ENCODE data around the gene ASXL1. TPM values are rescaled to one million over a fixed set of nuclear protein-coding genes. Genes with fewer than 3 reads are reported as not detected.
A peak's percentile ranks its signal among the peaks of the same experiment; 100 is the strongest.

The ASXL1 gene
- total and polyA plus RNA-seq, 10 of the 15 experiments (the other 5 are each of a cell fraction or from before 2014, with no cell fraction given) = 11.0 to 87.6 (median 56.8) TPM

- POLR2A ChIA-PET = interaction anchor here (0.6 to 1.2 kb wide), 3 partner anchors 9 to 84 kb away, joined by 4 to 6 read pairs (median 4); no protein-coding TSS in a partner anchor
- RAD21 ChIA-PET (ENCODE audit: unreplicated experiment) = interaction anchor here (0.7 to 1.2 kb wide), 5 partner anchors 9 to 83 kb away, joined by 3 to 4 read pairs (median 3); partner anchors contain the start of gene ASXL1
- Histone ChIP-seq H3K4me3 (no peak overlapping the region), H3K27me3 (replicated peaks in 1 of 2; ENCODE audit: control insufficient read depth in 2 of 2, insufficient read depth in 2 of 2, low read length in 1 of 2) (no peaks in the 10 kb centered on the region), H3K27ac (ENCODE audit: control insufficient read depth, insufficient read depth) (no peak overlapping the region), H4K20me1 (ENCODE audit: control insufficient read depth, insufficient read depth) (peaks cover 7% of the 10 kb centered on the region), H3K79me2 (ENCODE audit: control insufficient read depth, insufficient read depth, low read length) (peaks cover 64% of the 10 kb centered on the region), H3K4me2 (ENCODE audit: control insufficient read depth, insufficient read depth) (peak overlapping the region; percentile 65), H3K36me3 (ENCODE audit: control insufficient read depth in 2 of 2, insufficient read depth in 2 of 2, low read length in 1 of 2) (peaks cover 4 to 21% of the 10 kb centered on the region in 2 experiments), H3K4me1 (ENCODE audit: control insufficient read depth, insufficient read depth, low read length) (peaks cover 40% of the 10 kb centered on the region), H3K9me3 (replicated peaks; ENCODE audit: control insufficient read depth, insufficient read depth, low read length) (no peaks in the 10 kb centered on the region), H3K9ac (ENCODE audit: control insufficient read depth, insufficient read depth, low read length) (no peak overlapping the region), H2AFZ (ENCODE audit: control insufficient read depth, low read depth, low read length) (no peak overlapping the region)
- no peak for ATAC-seq
- BruUV-seq (replicated peaks) = no TSS peak
- CTCF ChIA-PET = no interaction called here
- no peak for DNase-seq (ENCODE audit: low read depth, low spot score)
- TF ChIP-seq SMARCA5 (IDR thresholded peaks at IDR 0.05) (no peak), JUND (IDR thresholded peaks at IDR 0.05; ENCODE audit: low read depth, low read length) (no peak), SKIL (IDR thresholded peaks at IDR 0.05; ENCODE audit: low read depth, poor library complexity, severe bottlenecking) (no peak), TBL1XR1 (IDR thresholded peaks at IDR 0.05; ENCODE audit: low read depth, low read length) (no peak), NR2C1 (IDR thresholded peaks at IDR 0.05) (no peak), JUNB (IDR thresholded peaks at IDR 0.05) (no peak), POLR2AphosphoS5 (IDR thresholded peaks at IDR 0.05; ENCODE audit: low read length) (no peak), HDGF (IDR thresholded peaks at IDR 0.05) (no peak), CHD1 (IDR thresholded peaks at IDR 0.05; ENCODE audit: low read depth, low read length) (no peak)
- FAIRE-seq = no peak
- SMC1A ChIA-PET (ENCODE audit: uncharacterized antibody, unreplicated experiment) = interaction anchor here (0.7 to 1.7 kb wide), 6 partner anchors 9 to 154 kb away, joined by 3 to 6 read pairs (median 4); no protein-coding TSS in a partner anchor
- intact Hi-C loops (cut with micrococcal nuclease; ENCODE audit: unreplicated experiment) (no loop called here), in situ Hi-C loops (cut with MboI) (no loop called here)
Measured at GRCh38 chr20:32368323-32368722, 10.2 kb downstream of the ASXL1 start.
